K562 (cell line): ENCODE data around the gene DCST1. TPM values are rescaled to one million over a fixed set of nuclear protein-coding genes. Genes with fewer than 3 reads are reported as not detected.
A peak's percentile ranks its signal among the peaks of the same experiment; 100 is the strongest.

Experiments used
- ARID2 ChIP-seq: fragments of 450-650 bp; IDR thresholded peaks from 2 replicates; pipeline ENCODE4 v1.6.1; 2017; ENCODE audit warnings: antibody characterized with exemption, mild to moderate bottlenecking
- BRF1 ChIP-seq: IDR thresholded peaks from 3 replicates; pipeline ENCODE4 v1.6.1; 2011; ENCODE audit warnings: borderline replicate concordance, mild to moderate bottlenecking; ENCODE audit not compliant: insufficient read length; ENCODE audit errors: extremely low read depth
- CXXC5 ChIP-seq: fragments of 250-450 bp; sonication (Bioruptor Pico); IDR thresholded peaks from 2 replicates; pipeline ENCODE4 v1.8.0; 2022; ENCODE audit warnings: inconsistent platforms, mild to moderate bottlenecking, moderate library complexity
- GTF2F1 ChIP-seq: IDR thresholded peaks from 2 replicates; pipeline ENCODE4 v1.6.1; 2011; ENCODE audit warnings: low read depth, low read length, improper control_type of control experiment
- MCM2 ChIP-seq: fragments of 450-650 bp; IDR thresholded peaks from 2 replicates; pipeline ENCODE4 v1.6.1; 2017; ENCODE audit warnings: low read depth, mild to moderate bottlenecking
- MEF2D ChIP-seq: conservative IDR thresholded peaks from 2 replicates; pipeline ENCODE4 v1.6.1; 2016; ENCODE audit warnings: low read depth, missing genetic modification characterization, missing compliant biosample characterization
- NFIC ChIP-seq: fragments of 450-650 bp; IDR thresholded peaks from 2 replicates; pipeline ENCODE4 v1.6.1; 2017; ENCODE audit warnings: mild to moderate bottlenecking, inconsistent platforms
- NR1H2 ChIP-seq: sonication (generic); formaldehyde crosslinking; IDR thresholded peaks from 2 replicates; pipeline ENCODE4 v1.4.0; 2020; ENCODE audit warnings: mild to moderate bottlenecking, missing genetic modification reagents
- NR2C1 ChIP-seq, 2 experiments: fragments of 450-650 bp; IDR thresholded peaks; 2 replicates each; pipeline ENCODE4 v1.6.1; 2017; ENCODE audit warnings: mild to moderate bottlenecking in 2 of 2, antibody characterized with exemption in 1 of 2, inconsistent platforms in 1 of 2, missing compliant biosample characterization in 1 of 2, missing genetic modification characterization in 1 of 2
- POLR3A ChIP-seq: IDR thresholded peaks from 2 replicates; pipeline ENCODE4 v1.6.1; 2011; ENCODE audit warnings: borderline replicate concordance, mild to moderate bottlenecking, moderate library complexity; ENCODE audit not compliant: insufficient read length, insufficient read depth; ENCODE audit errors: extremely low read depth
- SETDB1 ChIP-seq: IDR thresholded peaks from one replicate; pipeline ENCODE4 v1.6.1; 2012; ENCODE audit warnings: low read length, control low read depth, inconsistent platforms
- STAT5B ChIP-seq: fragments of 250-450 bp; sonication (Bioruptor Pico); IDR thresholded peaks from 2 replicates; pipeline ENCODE4 v1.8.0; 2021; ENCODE audit warnings: mild to moderate bottlenecking, inconsistent platforms
- TCF7 ChIP-seq: sonication (generic); IDR thresholded peaks from 2 replicates; pipeline ENCODE4 v1.6.1; 2016; ENCODE audit warnings: antibody characterized with exemption, borderline replicate concordance
- THRAP3 ChIP-seq: fragments of 450-650 bp; IDR thresholded peaks from 2 replicates; pipeline ENCODE4 v1.6.1; 2016; ENCODE audit warnings: mild to moderate bottlenecking, inconsistent platforms, borderline replicate concordance
- TRIM28 ChIP-seq: fragments of 450-650 bp; IDR thresholded peaks from 2 replicates; pipeline ENCODE4 v1.6.1; 2017
- XRCC4 ChIP-seq: IDR thresholded peaks from one replicate; pipeline ENCODE4 v1.6.1; 2011; ENCODE audit not compliant: insufficient read depth, insufficient read length; ENCODE audit errors: extremely low read depth
- YBX1 ChIP-seq: fragments of 450-650 bp; IDR thresholded peaks from 2 replicates; pipeline ENCODE4 v1.7.1; 2016; ENCODE audit warnings: mild to moderate bottlenecking
- ZNF507 ChIP-seq: conservative IDR thresholded peaks from 2 replicates; pipeline ENCODE4 v1.6.1; 2017; ENCODE audit warnings: missing genetic modification characterization, missing compliant biosample characterization
- polyA plus RNA-seq, 8 experiments: library from polyadenylated mRNA; depleted of rRNA in 4 of 8; stranded (reverse) in 5 of 8; unstranded in 3 of 8; fragments of >200 nt; fragmentation: Nextera tagmentation in 2 of 8; fragmentation: Illumina TruSeq in 1 of 8; extraction: Ambion mirVana in 2 of 8; extraction: Trizol in 1 of 8; gene quantifications; 2 replicates each; pipeline versions ENCODE4 v1.2.1 to v1.2.3, GENCODE V29; 2011 to 2014; ENCODE audit warnings: inconsistent platforms in 1 of 8, missing spikeins in 1 of 8
- total RNA-seq, 7 experiments: library from RNA; depleted of rRNA in 6 of 7; stranded (reverse); fragments of >200 nt in 6 of 7; fragmentation: Illumina TruSeq in 2 of 7; extraction: Trizol in 2 of 7; gene quantifications; 2 replicates each; pipeline versions ENCODE4 v1.2.1 to v1.2.3, GENCODE V29; 2011 to 2021; ENCODE audit warnings: low replicate concordance in 1 of 7
- TF ChIP-seq, protein P1 (sequence below): sonication (generic); formaldehyde crosslinking; IDR thresholded peaks from 2 replicates; pipeline ENCODE4 v1.8.1; 2023; ENCODE audit warnings: missing genetic modification reagents, mild to moderate bottlenecking, borderline replicate concordance
- TF ChIP-seq, protein P2 (sequence below): fragments of 450-650 bp; conservative IDR thresholded peaks from 2 replicates; pipeline ENCODE4 v1.6.1; 2016; ENCODE audit warnings: missing genetic modification characterization, low read depth, mild to moderate bottlenecking, missing compliant biosample characterization, moderate library complexity
- TF ChIP-seq, protein P3 (sequence below), 2 experiments: IDR thresholded peaks; 2 replicates each; pipeline ENCODE4 v1.6.1; 2012; ENCODE audit warnings: improper control_type of control experiment in 2 of 2, low read depth in 2 of 2, low read length in 2 of 2, borderline replicate concordance in 1 of 2

Gene DCST1
- total and polyA plus RNA-seq, 9 of the 15 experiments (the other 6 are each of a cell fraction or from before 2014, with no cell fraction given): not detected

DNA sequence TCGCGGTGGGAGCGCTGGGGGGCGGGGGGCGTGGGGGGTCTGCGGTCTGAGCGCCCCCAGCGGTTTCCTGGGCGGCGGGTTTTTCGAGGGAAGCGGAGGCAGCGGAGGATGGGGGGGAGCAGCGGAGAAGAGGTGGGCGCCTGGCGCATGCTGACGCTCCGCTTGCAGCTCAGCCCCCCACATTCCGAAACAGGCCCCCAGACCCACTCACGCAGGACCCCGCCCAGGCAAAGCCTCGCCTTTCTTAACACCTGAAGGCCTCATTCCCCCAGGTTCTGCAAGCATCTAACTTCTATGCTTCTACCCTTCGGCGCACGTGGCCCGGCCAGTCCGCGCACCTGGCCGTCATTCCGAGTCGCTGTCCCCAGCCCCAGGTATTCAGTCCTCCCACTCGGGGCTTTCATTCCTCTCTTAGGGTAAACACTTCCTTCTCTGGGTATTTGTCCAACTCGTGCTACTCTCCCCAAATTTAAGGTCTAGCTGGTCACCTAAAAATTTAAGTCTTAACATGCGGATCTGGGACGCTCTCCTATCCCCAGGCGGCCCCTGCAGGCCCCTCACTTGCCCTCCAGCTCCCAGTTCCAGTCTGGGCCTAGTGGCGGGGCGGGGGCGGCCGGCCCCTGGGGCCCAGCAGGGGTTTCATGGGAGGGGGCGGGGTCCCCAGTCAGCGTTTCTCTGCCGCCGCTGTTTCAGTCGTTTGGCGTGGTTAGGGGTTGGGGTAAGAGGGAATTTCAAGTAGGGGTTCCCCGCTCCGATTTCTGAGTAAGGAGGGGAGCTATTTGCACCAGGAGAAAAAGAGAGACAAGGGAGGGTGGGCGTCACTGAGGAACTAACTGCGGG is 33.8 kb upstream of the DCST1 start (continued):
- TF ChIP-seq ZNF507 (tag): no peak
- TF ChIP-seq MCM2: no peak
- TF ChIP-seq CXXC5 (CRISPR knock-in tag): peak; percentile 55
- TF ChIP-seq YBX1: no peak
- TF ChIP-seq NR2C1 (IDR thresholded peaks at IDR 0.05): no peak
- TF ChIP-seq NR2C1 (tag; IDR thresholded peaks at IDR 0.05): no peak
- no peak for TF ChIP-seq MEF2D (tag)
- TF ChIP-seq POLR3A: no peak
- no peak for TF ChIP-seq TCF7
- no peak for TF ChIP-seq GTF2F1
- no peak for TF ChIP-seq SETDB1
- TF ChIP-seq NFIC: no peak
- no peak for TF ChIP-seq XRCC4
- TF ChIP-seq, protein P1, sequence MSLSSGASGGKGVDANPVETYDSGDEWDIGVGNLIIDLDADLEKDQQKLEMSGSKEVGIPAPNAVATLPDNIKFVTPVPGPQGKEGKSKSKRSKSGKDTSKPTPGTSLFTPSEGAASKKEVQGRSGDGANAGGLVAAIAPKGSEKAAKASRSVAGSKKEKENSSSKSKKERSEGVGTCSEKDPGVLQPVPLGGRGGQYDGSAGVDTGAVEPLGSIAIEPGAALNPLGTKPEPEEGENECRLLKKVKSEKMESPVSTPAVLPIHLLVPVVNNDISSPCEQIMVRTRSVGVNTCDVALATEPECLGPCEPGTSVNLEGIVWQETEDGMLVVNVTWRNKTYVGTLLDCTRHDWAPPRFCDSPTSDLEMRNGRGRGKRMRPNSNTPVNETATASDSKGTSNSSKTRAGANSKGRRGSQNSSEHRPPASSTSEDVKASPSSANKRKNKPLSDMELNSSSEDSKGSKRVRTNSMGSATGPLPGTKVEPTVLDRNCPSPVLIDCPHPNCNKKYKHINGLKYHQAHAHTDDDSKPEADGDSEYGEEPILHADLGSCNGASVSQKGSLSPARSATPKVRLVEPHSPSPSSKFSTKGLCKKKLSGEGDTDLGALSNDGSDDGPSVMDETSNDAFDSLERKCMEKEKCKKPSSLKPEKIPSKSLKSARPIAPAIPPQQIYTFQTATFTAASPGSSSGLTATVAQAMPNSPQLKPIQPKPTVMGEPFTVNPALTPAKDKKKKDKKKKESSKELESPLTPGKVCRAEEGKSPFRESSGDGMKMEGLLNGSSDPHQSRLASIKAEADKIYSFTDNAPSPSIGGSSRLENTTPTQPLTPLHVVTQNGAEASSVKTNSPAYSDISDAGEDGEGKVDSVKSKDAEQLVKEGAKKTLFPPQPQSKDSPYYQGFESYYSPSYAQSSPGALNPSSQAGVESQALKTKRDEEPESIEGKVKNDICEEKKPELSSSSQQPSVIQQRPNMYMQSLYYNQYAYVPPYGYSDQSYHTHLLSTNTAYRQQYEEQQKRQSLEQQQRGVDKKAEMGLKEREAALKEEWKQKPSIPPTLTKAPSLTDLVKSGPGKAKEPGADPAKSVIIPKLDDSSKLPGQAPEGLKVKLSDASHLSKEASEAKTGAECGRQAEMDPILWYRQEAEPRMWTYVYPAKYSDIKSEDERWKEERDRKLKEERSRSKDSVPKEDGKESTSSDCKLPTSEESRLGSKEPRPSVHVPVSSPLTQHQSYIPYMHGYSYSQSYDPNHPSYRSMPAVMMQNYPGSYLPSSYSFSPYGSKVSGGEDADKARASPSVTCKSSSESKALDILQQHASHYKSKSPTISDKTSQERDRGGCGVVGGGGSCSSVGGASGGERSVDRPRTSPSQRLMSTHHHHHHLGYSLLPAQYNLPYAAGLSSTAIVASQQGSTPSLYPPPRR: no peak
- TF ChIP-seq BRF1: no peak
- TF ChIP-seq, protein P2, sequence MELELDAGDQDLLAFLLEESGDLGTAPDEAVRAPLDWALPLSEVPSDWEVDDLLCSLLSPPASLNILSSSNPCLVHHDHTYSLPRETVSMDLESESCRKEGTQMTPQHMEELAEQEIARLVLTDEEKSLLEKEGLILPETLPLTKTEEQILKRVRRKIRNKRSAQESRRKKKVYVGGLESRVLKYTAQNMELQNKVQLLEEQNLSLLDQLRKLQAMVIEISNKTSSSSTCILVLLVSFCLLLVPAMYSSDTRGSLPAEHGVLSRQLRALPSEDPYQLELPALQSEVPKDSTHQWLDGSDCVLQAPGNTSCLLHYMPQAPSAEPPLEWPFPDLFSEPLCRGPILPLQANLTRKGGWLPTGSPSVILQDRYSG: no peak
- no peak for TF ChIP-seq THRAP3
- no peak for TF ChIP-seq TRIM28
- TF ChIP-seq STAT5B (CRISPR knock-in tag): no peak
- no peak for TF ChIP-seq NR1H2 (CRISPR knock-in tag)
- no peak for TF ChIP-seq ARID2
- TF ChIP-seq, protein P3, sequence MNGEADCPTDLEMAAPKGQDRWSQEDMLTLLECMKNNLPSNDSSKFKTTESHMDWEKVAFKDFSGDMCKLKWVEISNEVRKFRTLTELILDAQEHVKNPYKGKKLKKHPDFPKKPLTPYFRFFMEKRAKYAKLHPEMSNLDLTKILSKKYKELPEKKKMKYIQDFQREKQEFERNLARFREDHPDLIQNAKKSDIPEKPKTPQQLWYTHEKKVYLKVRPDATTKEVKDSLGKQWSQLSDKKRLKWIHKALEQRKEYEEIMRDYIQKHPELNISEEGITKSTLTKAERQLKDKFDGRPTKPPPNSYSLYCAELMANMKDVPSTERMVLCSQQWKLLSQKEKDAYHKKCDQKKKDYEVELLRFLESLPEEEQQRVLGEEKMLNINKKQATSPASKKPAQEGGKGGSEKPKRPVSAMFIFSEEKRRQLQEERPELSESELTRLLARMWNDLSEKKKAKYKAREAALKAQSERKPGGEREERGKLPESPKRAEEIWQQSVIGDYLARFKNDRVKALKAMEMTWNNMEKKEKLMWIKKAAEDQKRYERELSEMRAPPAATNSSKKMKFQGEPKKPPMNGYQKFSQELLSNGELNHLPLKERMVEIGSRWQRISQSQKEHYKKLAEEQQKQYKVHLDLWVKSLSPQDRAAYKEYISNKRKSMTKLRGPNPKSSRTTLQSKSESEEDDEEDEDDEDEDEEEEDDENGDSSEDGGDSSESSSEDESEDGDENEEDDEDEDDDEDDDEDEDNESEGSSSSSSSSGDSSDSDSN (IDR thresholded peaks at IDR 0.05; ENCODE audit: borderline replicate concordance in 1 of 2, low read depth in 2 of 2, low read length in 2 of 2): no peak; a peak in 1 of 4 replicates
